ENCODE measurements around the gene GRIA4. TPM values are rescaled to one million over a fixed set of nuclear protein-coding genes. Genes with fewer than 3 reads are reported as not detected.

GRIA4 gene
- polyA plus RNA-seq, 3 donors, result 0.51 to 0.94 (median 0.72) TPM

- DNase-seq (ENCODE audit: low read depth in 3 of 3, low spot score in 2 of 3), result no peak
Measured at GRCh38 chr11:105635466-105635865, 25.6 kb downstream of the GRIA4 start.

- DNase-seq (ENCODE audit: low read depth in 3 of 3, low spot score in 2 of 3), result no peak
Measured at GRCh38 chr11:105636496-105636895, 26.6 kb downstream of the GRIA4 start.

- no peak for DNase-seq (ENCODE audit: low read depth in 3 of 3, low spot score in 2 of 3)
Measured at GRCh38 chr11:105639527-105639926, 29.7 kb downstream of the GRIA4 start.

DNA sequence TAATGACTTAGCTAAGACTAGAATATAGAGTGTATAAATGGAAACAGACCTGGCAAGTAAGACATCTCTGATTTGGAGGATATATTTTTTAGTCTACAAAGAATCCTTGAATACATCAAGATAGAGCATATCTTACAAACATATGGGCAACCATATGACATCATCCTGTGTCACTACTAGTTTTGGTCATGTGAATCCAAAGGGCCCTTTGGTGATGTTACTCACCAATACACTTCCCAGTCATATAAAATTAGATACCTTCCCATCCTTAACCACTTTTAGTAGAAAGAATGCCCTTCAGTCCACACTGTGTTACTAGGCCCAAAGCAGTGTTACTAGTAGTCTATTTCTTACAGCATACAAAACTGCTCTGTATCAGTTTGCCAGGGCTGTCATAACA, 31.6 kb downstream of the GRIA4 start:
- DNase-seq (ENCODE audit: low read depth in 3 of 3, low spot score in 2 of 3), result no peak

DNA sequence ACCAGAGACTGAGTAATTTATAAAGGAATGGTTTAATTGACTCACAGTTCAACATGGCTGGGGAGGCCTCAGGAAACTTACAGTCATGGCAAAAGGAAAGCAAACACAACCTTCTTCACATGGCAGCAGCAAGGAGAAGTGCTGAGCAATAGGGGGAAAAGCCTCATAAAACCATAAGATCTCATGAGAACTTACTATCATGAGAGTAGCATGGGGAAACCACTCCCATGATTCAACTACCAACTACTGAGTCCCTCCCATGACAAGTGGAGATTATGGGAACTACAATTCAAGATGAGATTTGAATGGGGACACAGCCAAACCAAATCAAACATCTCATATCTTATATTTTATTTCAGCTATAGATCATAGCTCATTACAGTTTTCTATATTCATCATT, 33.0 kb downstream of the GRIA4 start:
- no peak for DNase-seq (ENCODE audit: low read depth in 3 of 3, low spot score in 2 of 3)

DNA sequence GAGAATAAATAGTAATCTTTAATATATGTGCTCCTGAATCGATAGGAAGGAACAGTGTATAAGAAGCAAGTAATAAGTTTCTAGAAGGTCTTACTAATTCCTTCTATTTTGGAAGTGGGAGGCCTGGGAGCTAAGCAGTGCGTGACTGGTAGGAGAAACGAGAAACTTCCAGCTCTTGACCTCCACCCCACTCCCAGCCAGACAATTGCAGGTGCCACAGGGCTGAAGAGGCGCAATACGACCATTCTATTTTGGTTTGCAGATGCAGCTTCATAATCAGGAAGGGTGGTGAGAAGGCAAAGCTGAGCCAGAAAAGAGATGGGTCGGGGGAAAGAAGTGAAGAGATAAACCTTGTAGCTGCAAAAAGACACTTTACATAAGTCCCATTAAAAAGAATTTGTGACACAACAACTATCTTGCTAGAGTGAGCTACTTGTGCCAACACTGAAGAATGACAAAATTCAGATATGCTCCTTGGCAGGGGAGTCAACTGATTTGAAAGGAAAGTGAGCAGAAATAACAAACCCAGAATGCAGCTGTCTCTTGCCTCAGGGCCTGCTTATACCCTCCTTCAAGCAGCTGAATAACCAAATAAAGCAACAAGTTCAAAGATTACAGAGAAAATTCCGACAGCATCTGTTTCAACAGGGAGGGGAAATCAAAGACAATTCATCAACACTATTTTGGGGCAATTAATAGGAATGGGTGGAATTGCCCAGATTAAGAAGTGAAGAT, 35.1 kb downstream of the GRIA4 start:
- DNase-seq (ENCODE audit: low read depth in 3 of 3, low spot score in 2 of 3), result no peak

- no peak for DNase-seq (ENCODE audit: low read depth in 3 of 3, low spot score in 2 of 3)
Measured at GRCh38 chr11:105647780-105648179, 37.9 kb downstream of the GRIA4 start.

DNA sequence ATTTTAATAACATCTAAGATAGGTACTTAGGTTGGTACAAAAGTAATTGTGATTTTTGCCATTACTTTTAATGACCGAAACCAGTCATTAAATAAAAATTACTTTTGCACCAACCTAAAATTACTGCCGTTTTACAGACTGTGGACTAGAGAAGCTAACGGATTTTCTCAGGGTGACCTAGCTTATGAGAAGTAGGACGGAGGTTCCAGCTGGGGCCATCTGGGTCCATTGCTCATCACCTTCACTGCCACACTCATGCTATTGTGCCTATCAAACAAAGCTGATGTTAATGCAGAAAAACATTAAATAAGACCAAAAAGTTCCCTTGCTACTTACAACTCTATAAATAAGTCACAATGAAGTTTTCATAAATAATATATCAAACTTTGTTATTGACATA, 38.9 kb downstream of the GRIA4 start:
- no peak for DNase-seq (ENCODE audit: low read depth in 3 of 3, low spot score in 2 of 3)

GRCh38 chr11:105665281-105665680, 55.4 kb downstream of the GRIA4 start:
- no peak for DNase-seq (ENCODE audit: low read depth in 3 of 3, low spot score in 2 of 3)

DNA sequence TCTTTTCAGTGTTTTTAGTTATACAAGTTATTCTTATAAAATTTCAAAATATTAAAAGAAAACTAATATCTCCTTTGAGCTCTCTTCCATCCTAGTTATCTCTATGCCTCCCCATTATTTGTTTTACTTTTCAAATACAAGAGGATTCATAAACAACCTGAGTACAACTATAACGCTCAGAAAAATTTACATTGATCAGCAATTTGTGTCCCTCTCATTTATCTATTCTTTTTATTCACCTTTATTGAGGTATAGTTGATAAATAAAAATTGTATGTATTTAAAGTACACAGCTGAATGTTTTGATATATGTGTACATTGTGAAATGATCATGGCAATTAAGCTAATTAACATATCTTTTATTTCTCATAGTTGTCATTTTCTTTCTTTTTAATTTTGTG, 57.6 kb downstream of the GRIA4 start:
- DNase-seq (ENCODE audit: low read depth in 3 of 3, low spot score in 2 of 3), result no peak

DNA sequence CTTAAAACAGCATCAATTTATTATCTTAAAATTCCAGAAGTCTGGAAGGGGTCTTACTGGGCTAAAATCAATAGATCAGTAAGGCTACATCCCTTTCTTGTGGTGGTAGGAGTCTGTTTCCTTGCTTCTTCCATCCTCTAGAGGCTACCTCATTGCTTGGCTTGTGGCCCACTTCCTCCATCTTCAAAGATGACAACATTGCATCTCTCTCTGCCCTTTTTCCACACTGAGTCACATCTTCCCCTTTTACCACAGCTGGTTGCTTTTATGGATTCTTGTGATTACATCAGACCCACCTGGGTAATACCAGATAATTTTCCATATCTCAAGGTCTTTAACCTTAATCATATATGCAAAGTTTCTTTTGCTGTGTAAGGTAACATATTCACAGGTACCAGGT, 60.9 kb downstream of the GRIA4 start:
- DNase-seq (ENCODE audit: low read depth in 3 of 3, low spot score in 2 of 3), result no peak

GRCh38 chr11:105673089-105673488, 63.2 kb downstream of the GRIA4 start:
- DNase-seq (ENCODE audit: low read depth in 3 of 3, low spot score in 2 of 3), result peak; percentile 53 to 69 (median 54)

DNA sequence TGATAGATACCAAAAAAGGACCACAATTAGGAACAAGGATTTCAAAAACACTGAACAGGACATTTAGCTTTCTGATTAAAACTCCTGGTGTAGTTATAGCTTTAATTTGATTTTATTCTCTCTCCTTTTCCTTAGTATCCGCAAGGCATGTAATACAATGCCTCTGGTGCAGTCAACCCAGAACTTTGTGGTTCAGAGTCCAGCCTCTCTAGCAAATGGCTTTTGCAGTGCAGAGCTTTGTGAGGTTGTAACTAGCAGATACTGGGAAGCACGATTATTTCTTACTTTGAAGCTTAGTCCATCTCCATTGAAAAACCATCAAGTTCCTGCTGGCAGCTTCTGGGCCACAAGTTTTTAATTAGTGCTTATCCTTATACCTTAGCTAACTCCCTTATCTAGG, 79.8 kb downstream of the GRIA4 start:
- DNase-seq (ENCODE audit: low read depth in 3 of 3, low spot score in 2 of 3), result peak in 1 of 3 donors; percentile 18

DNA sequence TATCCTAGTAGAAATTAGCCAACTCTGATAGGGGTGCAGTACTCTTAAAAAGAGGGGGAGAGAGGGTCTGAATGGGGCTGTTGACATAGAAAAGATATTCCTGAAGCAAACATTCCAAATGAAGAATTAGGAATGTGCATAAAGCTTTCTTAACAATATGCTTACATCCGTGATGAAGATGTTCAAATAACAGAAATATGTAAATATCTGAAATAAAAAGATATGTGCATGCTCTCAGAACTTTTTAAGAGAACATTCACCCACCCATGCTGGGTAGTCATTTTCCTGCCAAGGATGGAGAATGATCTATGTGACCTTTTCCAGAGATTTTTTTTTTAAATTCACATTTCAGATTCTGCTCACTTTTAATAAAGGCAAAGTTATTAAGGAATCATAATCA, 80.6 kb downstream of the GRIA4 start:
- no peak for DNase-seq (ENCODE audit: low read depth in 3 of 3, low spot score in 2 of 3)

GRCh38 chr11:105693075-105693759, 83.3 kb downstream of the GRIA4 start:
- no peak for DNase-seq (ENCODE audit: low read depth in 3 of 3, low spot score in 2 of 3)

DNA sequence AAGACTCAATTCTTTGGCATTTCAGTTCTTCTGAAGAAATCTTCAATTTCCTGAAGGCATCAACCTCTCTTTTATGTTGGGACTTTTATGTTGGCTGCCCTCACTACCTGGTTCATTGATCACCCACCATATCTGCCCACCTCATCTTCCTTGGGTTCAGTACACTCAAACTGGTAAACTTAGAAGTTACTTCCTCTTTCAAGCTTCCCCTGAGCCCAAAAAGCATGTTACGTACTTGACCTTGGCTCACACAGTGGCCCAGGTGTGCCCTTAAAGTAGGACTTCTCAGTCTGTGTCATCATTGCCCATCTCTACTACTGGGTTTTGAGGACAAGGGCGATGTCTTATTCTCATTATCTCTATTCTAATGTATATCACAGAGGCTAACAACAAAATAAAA, 86.1 kb downstream of the GRIA4 start:
- DNase-seq (ENCODE audit: low read depth in 3 of 3, low spot score in 2 of 3), result no peak

DNA sequence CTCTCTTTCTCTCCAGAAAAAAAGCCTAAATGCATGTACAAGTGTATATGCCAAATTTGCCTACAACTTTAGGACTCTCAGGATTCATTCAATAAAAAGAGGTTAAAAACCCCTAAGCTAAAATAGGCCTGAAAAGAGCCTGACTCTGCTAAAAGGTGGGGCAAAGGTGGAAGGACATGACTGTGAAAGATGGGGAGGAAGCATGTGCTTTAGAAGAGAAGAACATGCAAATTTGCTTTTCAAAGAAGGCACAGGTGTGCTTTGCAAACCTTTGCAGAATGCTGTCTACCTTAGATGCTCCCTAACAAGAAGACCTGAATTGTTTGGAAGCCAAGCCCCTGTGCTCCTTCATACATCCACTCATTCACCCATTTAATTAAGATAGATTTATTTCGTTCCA, 87.4 kb downstream of the GRIA4 start:
- no peak for DNase-seq (ENCODE audit: low read depth in 3 of 3, low spot score in 2 of 3)

DNA sequence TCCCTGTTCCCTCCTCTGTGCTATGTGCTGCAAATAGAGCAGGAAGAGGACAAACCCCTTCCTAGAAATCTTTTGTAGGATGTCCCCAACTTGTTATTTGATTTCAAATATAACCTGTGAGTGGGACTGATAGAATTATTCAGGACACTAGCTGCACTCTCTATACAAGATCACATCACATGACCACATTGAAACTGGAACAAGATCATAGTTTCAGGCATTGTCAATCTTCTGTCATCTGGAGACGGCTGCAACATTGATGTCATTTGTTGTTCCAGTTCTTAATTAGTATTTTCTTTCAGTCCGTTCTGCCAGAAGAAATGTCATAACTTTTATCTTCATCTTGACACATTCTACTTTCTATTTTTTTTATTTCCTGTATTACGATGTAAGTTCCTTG, 89.3 kb downstream of the GRIA4 start:
- DNase-seq (ENCODE audit: low read depth in 3 of 3, low spot score in 2 of 3), result no peak

GRCh38 chr11:105700271-105700670, 90.4 kb downstream of the GRIA4 start:
- no peak for DNase-seq (ENCODE audit: low read depth in 3 of 3, low spot score in 2 of 3)

GRCh38 chr11:105701098-105701497, 91.2 kb downstream of the GRIA4 start:
- DNase-seq (ENCODE audit: low read depth in 3 of 3, low spot score in 2 of 3), result no peak

- DNase-seq (ENCODE audit: low read depth in 3 of 3, low spot score in 2 of 3), result no peak
Measured at GRCh38 chr11:105705786-105706530, 96.1 kb downstream of the GRIA4 start.

- DNase-seq (ENCODE audit: low read depth in 3 of 3, low spot score in 2 of 3), result no peak
Measured at GRCh38 chr11:105713106-105713505, 103.2 kb downstream of the GRIA4 start.
